Bone marrow (tissue), 2 donors: ENCODE results near the gene SCNN1A.

ENCODE experiments used
- DNase-seq, 2 donors: peaks; one replicate each; lab custom pipeline; 2025; lab: John Stamatoyannopoulos, UW

Gene SCNN1A

DNA sequence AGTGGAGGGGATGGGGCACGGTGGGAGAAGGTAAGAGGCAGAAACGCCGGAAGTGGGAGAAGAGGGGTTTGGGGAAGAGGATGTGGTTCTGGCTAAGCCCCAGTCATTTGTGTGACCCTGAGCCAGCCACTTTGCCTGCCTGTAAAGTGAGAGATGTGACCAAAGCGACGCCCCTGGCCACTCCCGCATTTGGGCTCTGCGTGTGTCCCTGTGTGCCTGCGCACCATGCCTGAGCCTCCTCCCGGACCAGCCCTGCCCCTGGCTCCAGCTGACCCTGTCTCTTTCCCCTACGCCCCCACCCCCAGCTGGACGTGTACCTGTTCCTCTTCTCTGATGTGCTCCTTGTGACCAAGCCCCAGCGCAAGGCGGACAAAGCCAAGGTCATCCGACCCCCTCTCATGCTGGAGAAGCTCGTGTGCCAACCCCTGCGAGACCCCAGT is 56.9 kb downstream of the SCNN1A start:
- DNase-seq = no peak

DNA sequence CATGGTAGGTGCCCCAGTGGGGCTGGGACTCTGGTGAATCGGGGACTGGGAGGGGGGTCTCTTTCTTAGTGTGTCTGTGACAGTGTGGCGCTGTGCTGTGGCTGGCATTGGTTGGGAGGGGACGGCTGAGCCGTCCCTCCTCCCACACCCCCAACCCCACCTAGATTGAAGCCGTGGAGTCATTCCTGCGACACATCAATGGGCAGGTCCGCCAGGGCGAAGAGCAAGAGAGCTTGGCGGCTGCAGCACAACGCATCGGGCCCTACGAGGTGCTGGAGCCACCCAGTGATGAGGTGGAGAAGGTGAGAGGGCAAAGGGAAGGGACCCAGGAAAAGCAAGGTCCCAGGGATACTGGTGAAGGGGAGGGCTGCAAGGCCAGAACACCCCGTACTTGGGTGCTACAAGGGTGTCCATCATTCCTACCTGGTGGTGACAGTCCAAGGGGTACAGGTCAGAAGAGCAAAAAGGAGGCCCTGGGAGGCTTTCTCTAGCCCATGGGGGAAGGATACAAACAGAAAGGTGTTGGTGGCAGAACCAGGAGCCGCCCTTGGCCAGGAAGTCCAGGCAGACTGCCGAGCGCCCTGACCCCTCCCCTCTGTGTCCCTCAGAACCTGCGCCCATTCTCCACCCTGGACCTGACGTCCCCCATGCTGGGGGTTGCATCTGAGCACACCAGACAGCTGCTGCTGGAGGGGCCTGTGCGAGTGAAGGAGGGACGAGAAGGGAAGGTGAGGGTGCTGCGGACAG is 57.5 kb downstream of the SCNN1A start:
- no peak for DNase-seq

DNA sequence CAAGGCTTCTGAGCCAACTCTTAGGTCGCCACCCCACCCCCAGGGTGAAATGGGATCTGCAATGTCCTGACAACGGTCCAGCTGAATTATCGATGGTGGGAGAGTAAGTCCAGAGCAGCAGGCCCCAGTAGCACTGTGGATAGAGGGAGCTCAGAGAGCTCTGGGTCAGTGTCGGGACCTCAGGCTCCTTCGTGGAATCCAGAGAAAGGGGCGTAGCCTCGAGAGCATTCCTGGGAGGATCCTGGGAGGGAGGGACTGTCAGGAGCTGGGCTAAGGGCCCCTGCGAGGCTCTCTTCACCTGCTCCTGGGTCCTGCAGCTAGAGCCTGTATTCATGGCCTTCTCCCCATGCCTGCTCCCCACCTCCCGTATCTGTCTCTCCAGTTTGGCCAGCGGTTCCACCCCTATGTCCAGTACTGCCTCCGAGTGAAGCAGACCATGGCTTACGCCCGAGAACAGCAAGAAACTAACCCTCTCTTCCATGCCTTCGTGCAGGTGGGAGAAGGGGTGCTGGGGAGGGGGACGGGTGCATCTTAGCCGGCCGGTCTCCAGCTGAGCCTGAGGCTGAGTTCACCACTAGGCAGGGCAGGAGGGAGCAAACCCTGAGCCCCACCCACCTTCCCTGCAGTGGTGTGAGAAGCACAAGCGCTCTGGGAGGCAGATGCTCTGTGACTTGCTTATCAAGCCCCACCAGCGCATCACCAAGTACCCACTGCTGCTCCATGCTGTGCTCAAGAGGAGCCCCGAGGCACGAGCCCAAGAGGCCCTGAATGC is 58.3 kb downstream of the SCNN1A start:
- no peak for DNase-seq

DNA sequence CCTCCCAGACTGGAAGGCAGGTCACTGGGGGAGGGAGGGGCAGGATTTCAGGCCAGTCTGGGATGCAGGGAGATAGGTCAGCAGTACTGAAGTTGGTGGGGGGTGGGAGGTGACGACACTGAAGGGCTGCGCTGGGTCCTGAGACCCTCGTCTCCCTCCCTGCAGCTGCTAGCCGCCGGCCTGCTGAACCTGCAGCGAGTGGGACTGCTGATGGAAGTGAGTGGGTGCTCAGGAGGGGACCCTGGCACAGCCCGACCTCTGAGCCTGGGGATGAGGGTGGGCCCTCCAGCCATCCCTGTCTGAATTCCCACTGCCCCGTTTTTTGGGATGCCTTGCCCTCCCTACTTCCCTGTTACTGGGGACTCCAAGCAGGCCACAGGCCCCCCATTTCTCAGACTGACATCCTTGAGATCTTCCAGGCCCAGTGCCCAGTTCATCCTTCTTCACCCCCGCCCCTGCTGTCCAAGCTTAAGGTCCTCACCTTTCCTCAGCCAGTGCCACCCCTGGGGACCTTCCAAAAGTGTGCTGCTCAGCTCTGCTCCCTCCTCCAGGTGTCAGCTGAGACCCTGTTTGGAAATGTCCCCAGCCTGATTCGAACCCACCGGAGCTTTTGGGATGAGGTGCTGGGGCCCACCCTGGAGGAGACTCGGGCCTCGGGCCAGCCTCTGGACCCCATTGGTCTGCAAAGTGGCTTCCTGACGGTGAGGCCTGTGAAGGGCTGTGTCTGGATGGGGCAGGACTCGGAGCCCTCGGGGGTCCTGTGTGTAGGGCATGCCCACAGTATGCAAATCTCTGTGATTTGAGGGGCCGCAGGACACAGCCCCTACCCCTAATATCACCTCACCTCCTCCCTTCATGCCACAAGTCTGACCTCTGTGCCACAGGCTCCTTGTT is 59.4 kb downstream of the SCNN1A start:
- DNase-seq = no peak

DNA sequence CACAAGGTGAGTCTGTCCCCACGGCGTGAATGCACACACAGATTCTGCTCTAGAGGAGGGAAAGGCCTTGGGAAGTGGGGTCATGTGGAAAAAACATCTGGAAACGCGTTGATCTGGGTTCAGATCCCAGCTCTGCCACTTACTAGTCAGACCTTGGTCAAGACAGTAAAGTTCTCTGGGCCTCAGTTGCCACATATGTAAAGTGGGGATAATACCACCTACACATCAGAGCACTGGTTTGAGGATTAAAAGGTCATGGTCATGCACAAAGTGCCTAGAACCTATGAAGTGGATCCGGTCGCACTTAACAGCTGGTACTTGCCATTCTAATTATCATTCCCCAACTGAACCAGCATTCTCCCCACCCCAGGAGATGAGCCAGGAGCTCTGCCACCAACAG is 60.2 kb downstream of the SCNN1A start:
- no peak for DNase-seq

DNA sequence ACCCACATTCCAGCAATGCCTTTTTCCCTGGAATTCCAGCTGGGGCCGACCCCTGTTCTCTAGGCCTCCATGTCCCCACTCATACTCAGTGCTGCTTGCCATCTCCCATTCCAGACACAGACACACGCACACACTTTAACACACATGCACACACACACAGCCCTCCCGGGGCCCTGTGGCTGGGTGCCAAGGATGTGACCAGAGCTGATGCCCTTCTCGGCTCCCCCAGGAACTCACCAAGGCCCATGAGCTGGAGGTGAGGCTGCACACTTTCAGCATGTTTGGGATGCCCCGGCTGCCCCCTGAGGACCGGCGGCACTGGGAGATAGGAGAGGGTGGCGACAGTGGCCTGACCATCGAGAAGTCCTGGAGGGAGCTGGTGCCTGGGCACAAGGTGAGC is 60.6 kb downstream of the SCNN1A start:
- DNase-seq = no peak

DNA sequence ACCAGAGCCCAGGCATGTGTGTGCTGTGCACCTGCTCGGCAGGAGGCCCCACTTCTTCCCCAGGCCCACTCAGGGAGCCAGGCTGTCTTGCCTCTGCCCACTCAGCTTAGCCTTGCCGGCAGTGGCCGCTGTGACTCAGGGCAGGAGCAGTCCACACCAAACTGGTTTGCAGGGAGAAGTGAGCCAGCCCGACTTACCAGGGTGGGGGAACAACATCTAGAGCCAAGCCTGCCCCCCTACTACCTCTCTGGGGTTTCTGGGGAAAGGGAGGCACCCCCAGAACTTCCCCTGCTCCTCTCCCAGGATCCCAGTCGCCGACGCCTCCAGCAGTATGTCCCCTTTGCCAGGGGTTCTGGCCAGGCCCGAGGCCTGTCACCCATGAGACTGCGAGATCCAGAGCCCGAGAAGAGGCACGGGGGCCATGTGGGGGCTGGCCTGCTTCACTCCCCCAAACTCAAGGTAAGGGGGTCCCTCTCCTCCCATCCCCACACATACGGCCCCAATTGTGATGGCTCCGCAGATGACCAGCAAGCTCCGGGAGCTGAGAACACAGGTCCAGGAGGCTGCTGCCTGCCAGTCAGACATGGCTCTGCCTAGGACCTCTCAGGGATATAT is 61.9 kb downstream of the SCNN1A start:
- DNase-seq = no peak

DNA sequence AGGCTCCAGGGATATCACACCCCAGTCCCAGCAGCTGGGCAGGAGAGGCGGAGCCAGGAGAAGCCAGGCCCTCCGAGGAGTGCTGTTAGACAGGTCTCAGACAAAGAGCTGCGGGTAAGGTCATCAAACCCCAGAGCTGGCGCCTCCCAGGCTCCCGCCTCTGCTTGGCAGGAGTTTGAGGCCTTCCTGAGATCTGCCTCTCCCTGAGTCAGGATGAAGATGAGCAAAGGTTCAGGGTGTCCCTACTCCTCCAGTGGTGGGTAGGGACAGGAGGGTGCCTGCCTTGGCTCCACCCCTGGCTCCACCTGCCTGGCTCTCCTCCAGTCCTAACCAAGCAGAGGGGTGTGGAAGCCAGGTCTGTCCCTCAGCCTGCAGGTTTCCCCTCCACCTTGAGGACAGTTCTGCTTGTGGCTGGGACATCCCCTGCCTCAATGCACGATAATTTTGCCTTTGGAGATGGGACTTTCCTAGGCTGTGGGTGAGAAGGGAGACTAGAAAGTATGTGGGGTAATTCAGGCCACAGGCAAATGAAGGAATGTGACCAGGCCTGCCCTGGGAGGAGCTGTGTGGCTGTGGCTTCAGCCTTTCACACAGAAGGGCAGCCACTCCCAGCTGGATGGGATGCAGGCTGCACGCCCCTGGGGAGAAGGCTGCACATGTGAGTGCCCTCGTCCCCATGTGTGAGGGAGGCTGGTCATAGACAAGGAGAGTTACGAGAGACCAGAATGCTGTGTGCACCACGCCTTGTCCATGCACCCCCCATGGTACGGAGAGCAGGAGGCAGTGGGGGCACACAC is 62.6 kb downstream of the SCNN1A start:
- no peak for DNase-seq

DNA sequence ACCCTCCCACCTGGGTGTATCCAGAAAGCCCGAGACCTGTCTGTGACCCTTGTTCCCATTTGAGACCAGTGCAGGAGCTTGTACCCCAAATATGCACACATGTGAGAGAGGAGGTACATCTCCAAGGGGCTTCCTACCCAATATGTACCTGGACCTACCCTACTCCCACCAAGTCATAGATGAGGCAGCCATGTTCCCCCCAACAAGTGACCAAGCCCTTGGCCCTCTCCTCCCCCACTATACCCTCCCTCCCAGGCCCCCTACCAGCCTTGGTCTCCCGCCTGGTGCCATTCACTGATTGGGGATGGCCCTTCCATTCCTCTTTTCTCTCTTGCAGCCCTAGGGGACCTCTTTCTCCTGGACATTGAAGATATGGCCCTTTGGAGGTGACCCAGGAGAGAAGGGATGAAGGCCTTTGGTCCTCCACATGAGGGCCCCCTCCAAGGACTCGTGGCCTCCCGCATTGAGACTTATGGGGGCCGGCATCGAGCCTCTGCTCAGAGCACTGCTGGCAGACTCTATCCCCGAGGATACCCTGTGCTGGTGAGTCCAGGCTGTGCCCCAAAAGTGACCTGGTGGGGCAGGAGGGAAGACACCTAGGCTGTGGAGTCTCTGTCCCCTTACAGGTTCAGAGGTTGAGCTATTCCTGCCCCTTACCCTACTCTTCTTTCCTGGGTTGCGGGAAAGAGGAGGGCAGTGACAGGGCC is 63.4 kb downstream of the SCNN1A start:
- no peak for DNase-seq

DNA sequence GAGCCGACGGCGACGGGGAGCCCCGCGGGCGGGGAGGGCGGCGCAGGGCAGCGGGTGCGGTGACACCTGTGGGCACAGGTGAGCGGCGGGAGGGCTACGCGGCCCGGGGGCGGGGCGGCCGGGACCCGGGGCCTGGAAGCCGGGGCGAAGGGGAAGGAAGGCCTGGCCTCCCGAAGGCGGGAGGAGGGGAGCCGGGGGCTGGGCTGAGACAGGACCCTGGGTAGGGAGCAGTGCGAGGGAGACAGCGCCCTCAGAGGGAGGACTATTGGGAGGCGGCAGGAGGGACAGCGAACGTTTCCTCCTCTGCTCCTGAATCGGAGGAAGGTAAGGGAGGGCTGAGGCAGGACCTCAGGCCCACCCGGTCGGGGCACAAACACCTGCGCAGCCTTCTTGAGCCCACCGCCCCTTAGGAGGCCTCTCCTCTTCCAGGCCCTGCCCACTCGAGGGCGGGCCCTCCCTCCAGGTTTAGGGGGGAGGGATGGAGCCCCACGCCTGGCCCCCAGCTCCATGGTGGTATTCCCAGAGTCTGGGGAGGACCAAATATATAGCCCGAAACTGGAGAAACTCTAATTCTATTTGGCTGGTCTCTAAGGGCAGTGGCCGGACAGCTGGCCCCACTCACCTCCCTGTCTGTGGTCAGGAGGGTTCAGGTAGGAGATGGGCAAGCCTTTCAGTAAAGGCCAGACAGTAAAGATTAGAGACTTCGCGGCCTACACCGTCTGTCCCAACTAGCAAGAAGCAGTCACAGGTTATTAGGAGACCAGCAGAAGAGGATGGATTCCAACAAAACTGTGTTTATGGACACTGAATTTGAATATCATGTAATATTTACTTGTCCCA is 64.4 kb downstream of the SCNN1A start:
- DNase-seq = no peak

DNA sequence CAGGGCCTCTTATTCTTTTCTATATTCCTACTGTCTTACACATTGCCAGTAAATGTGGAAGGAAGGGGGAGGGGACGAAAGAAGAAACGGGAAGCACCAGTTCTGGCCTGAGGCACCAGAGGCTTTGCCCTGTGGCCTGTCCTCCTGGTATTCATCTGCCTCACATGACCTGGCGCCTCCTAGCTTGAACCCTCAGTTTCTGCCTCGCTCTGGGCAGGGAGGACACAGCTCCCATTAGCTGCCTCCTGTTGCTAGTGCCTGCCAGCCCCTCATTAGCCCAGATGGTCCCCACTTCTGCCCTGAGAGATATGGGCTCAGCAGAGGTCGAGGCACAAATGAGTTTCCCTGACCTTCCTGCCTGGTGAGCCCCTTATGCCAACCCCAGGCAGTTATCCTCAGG is 67.8 kb downstream of the SCNN1A start:
- peak in 1 of 2 donors; percentile 37 for DNase-seq

DNA sequence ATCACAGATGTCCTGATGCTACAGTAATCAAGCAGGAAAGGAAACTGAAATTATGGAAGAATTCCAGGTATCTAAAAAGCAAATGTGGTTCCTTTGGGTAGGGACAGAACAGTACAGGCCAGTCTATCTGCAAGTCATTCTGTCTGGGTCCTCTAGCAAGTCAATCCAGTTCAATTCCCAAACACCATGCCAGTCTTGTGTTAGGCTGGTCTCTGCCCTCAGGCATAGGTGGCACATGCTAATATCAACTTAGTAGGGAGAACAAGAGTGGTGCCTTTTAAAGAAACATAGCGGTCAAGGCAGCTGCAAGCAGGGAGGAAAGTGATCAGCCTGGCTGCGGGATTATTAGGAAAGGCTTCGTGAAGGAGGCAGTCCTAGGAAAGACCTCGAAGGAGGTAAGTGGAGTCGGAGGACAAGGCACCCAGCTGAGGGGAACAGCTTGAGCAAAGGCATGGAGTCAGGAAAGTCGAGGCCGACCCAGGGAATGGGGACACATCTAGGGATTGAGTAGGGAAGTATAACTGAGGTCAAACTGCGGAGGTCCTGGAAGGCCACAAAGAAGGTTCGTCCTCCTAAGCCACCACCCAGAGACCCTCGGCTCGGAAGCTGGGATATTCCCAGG is 68.7 kb downstream of the SCNN1A start:
- no peak for DNase-seq

DNA sequence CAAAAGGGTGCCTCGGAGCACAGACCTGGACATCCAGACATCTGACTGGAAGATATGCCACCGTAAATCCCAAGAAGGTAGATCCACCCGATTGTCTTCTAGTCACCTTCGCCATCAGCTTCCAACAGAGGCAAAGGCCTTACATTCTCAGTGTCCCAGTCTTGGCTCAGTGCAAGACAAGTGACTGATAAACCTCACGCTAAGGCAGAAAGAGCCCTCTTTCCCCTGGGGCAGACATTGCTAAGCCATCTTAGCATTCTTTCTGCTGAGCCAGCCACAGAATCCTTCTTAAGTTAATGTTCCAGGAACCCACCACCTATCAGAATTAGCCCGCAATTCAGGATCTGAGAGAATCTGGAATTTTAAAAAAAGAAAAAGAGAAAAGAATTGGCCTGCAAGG is 69.2 kb downstream of the SCNN1A start:
- DNase-seq = no peak

DNA sequence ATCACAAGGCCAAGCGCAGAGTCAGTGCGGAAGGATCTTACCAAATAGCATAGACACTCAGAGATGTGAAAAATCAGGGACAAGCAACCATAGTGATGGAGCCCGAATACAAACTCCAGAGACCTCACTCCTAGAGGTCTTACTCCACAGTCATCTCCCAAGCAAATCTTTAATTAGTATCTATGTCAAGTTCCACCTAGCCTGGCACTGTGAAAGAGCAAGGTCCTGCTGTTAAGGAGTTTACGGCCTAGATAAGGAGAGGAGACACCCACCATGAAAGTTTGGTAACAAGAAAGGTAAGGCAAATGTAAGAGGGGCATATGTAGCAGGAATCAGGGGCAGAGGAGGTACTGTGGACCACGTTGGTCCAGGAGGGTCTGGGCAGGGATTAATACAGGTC is 72.3 kb downstream of the SCNN1A start:
- DNase-seq = no peak

DNA sequence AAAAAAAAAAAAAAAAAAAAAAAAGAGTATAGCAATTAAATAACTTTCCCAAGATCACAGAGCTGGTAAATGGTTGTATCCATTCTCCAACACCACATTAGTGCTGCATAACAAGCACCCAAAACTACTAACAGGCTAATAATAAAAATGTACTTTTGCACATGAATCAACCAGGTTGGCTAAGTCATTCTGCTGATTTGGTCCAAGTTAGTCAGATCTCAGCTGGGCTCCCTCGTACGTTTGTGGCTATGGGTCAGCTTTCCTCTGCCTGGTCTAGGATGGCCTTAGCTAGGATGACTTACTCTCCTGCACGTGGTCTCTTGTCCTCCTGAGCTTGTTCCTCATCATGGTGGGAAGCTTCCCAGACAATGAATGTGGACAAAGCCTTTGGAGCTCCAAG is 72.7 kb downstream of the SCNN1A start:
- DNase-seq = no peak

DNA sequence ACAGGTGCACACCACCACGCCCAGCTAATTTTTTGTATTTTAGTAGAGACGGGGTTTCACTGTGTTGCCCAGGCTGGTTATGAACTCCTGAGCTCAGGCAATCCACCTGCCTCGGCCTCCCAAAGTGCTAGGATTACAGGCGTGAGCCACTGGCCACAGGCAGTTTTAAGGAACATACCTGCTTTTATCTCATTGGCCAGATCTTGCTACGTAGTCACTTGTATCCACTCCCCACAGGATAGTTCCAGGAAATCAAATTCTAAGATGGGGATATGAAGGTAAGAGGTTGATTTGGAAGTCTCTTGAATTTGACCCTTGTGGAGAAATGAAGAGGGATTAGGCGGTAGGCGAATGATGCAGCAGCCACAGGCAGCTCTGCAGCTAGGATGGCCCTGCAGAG is 73.6 kb downstream of the SCNN1A start:
- DNase-seq = no peak

DNA sequence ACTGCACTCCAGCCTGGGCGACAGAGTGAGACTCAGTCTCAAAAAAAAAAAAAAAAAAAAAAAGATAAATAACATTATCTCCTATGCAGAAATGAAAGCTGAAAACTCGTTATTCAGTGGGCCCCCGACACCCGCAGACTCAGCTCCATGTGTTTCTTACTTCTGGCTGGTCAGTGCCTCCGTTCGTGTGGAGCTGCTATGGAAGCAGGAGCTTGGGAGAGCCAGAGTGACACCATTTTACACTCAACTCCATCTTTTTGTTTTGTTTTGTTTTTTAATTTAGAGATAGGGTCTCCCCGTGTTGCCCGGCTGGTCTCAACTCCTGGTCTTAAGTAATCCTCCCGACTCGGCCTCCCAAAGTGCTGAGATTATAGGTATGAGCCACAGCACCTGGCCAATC is 78.2 kb downstream of the SCNN1A start:
- no peak for DNase-seq
